GM21360 (cell line): Measurements from ENCODE around the gene SYNE4.
"Not testable (repeated sequence)": the region's sequence is repeated elsewhere in the genome, so short reads cannot be mapped to it uniquely, and the experiment has no call there.

Experiments
- ATAC-seq: cut with Tn5 transposase; IDR thresholded peaks from one replicate; pipeline ENCODE4 v1.9.1; 2021; ENCODE audit warnings: mild to moderate bottlenecking, moderate library complexity; ENCODE audit not compliant: unreplicated experiment

SYNE4 gene

GRCh38 chr19:35957411-35957810 is 51.2 kb downstream of the SYNE4 start:
- ATAC-seq = not testable (repeated sequence)

DNA sequence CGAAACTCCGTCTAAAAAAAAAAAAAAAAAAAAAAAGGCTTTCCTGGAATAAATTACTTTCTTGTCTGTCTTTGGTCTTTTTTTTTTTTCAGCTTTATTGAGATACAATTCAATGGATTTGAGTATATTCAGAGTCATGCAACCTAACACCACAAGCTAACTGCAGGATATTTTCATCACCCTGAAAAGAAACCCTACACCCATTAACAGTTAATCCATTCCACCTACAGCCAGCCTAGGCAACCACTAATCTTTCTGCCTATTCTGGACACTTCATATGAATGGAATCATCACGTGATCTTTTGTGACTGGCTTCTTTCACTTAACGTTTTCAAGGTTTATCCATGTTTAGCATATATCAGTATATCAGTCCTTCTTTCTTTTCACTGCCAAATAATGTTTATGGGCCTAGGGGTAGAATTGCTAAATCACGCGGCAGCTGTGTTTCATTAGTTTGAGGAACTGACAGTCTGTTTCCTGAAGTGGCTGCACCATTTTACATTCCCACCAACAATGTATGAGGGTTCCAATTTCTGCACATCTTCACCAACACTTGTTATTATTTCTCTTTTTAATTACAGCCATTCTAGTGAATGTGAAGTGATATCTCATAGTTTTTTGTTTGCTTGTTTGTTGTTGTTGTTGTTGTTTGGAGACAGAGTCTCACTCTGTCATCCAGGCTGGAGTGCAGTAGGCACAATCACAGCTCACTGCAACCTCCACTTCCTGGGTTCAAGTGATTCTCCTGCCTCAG is 52.6 kb downstream of the SYNE4 start:
- no peak for ATAC-seq
